ENCODE results near the gene PAX7.

Gene PAX7

DNA sequence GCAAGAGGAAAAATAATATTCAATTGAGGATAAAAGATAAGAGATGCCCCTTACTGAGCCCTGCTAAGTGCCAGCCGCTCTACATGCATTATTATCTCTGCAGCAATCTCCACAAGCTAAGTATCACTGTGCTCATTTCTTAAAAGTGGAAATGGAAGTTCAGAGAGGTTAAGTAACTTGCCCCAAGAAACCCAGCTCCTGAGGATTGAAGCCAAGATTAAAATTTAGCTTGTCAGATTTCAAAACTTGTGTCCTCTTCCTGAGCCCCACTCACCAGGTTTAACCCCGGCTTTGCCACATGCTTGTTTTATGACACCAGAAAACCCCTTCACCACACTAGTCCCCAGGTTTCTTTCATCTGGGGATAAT, 11.2 kb upstream of the PAX7 start:
- no peak for DNase-seq

GRCh38 chr1:18628511-18628910, 2.1 kb upstream of the PAX7 start:
- DNase-seq, result no peak

DNA sequence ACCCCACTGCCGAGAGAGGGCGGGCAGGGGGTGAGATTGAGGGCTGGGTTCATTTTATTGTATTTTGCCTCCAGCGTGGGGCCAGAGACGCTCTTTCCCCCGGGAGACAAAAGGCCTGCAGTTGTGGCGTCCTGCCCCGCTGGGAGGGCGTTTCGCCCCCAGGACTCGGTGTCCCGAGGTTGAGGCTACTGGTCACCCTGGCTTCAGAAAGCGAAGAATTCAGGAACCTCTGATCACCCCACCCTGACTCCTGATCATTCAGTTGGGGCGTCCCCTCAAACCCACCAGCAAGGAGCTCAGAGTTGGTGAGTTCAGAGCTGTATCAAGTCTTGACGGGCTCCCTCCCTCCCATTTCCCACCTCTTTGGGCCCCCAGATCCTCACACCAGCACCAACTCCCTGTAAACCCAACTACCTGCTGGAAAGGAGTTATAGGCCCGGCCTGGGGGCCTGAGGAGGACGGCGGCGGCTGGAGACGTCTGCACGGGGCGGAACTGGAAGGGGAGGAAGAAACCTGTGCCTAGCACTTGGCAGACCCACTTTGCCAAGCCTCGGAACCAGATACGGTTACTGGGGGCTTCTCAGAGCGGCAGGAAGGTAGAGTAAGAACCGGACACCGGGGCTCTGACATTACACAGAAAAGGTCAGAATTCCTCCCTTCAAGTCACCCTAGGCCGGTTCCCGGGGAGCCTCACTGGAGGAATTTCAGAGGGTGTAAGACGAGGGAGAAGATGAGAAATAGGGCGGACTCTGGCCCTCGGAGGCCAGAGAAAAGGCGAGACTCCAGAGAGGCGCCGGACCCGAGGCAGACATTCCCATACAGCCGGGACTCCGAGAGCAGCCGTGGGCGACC, 761 bp upstream of the PAX7 start:
- DNase-seq, result no peak

DNA sequence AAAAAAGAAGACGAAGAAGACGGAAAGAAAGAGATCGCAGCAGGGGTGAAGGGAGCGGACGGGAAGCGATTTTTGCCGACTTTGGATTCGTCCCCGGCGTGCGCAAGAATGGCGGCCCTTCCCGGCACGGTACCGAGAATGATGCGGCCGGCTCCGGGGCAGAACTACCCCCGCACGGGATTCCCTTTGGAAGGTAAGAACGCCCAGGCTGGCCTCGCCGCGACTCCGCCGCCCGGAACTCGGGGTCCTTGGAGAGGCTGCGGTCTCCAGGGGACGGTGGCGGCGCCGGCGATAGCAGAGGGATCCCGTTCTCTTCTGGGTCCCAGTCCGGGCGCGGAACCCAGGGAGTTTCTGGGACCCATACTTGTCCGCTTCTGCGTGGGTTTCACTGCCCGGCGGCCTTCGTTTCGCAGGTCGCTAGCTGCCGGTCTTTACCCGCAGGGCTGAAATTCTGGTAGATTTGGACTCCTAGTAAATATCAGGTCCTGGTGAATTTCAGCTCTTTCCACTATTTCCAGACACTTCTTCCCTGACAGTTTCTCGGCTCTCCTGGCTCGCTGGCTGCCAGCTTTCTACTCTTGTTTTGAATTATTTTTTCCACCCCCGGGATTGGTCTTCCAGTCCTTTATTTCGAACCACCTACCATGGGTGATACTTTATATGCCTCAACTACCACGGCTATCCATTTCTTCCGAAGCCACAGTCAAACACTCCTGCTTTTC, 1.0 kb downstream of the PAX7 start:
- no peak for DNase-seq

- DNase-seq, result no peak
These were observed 1.6 kb downstream of the PAX7 start for GRCh38 chr1:18632218-18632588.

DNA sequence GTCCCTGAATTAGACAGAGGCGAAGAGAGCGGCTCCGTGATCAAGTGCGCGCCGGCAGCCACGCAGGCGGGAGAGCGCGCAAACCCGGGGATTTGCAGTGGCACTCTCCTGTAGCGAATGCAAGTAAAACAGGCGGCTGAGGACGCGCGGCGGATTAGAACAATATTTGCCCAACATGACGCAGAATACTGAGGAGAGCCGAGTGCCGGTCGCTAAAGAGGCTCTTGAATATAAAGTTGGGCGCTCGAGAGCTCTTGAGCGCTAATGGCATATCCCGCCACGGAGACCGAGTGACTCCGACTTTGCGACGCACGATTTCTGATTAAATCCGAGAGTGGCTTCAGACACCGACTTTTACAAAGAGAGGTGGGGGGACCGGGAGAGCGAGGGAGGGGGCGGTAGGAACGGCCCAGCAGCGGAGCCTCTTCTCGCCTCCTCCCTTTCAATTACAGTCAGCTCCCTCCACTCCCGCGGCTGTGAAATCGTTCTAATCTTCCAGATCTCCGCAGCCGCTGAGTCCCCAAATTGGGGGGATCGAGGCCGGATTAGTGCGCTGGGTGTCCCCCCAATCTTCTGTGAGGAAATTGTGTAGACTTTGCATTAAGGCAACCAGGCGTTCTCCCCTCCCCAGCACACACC, 2.3 kb downstream of the PAX7 start:
- DNase-seq, result no peak

DNA sequence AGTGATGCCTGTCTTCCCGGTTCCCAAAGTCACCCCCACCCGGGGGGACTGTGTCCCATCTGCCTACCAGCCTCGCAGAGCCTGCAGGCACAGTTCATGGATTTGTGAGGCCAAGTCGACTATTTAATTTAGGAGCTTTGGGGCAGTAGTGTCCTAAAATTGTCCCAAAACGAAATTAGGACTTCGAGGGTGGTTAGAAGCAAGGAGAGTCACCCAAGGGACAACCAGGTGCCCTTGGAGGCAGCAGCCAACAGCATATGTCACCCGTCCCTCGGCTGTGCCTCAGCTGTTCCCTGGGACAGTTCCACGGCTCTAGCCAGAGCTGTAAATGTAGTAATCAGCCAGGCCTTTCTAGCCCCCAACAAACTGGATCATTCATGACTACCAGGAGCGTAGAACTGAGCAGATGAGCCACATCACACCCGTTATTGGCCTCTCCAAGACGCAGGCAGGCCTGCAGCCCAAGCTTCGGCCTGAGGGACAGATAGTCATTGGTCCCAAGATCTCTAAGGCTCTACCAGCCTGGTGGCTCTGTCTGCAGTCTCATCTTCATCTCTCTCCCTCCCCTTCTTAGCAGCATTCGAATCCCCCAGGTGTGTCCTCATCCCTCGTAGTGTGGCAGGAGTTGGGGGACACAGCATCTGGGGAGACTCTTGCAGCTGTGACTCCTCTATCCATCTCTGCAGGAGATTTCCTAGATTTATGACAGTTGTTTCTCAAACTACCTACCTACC, 2.9 kb downstream of the PAX7 start:
- DNase-seq, result no peak

DNA sequence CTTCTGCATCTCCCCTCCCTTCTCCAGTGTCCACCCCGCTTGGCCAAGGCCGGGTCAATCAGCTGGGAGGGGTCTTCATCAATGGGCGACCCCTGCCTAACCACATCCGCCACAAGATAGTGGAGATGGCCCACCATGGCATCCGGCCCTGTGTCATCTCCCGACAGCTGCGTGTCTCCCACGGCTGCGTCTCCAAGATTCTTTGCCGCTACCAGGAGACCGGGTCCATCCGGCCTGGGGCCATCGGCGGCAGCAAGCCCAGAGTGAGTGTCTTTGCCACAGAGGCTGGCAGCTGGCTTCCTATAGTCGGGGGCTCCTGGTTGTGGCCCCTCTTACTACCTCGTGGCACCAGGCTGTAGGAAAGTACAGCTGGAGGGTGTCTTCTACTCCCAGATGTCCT, 3.6 kb downstream of the PAX7 start:
- no peak for DNase-seq

- no peak for DNase-seq
These were observed 4.5 kb downstream of the PAX7 start for GRCh38 chr1:18635070-18635577.

- DNase-seq, result no peak
These were observed 5.4 kb downstream of the PAX7 start for GRCh38 chr1:18635891-18636595.

- no peak for DNase-seq
These were observed 6.2 kb downstream of the PAX7 start for GRCh38 chr1:18636596-18637508.

- no peak for DNase-seq
These were observed 6.9 kb downstream of the PAX7 start for GRCh38 chr1:18637511-18637960.

- DNase-seq, result no peak
These were observed 7.6 kb downstream of the PAX7 start for GRCh38 chr1:18637962-18638834.

DNA sequence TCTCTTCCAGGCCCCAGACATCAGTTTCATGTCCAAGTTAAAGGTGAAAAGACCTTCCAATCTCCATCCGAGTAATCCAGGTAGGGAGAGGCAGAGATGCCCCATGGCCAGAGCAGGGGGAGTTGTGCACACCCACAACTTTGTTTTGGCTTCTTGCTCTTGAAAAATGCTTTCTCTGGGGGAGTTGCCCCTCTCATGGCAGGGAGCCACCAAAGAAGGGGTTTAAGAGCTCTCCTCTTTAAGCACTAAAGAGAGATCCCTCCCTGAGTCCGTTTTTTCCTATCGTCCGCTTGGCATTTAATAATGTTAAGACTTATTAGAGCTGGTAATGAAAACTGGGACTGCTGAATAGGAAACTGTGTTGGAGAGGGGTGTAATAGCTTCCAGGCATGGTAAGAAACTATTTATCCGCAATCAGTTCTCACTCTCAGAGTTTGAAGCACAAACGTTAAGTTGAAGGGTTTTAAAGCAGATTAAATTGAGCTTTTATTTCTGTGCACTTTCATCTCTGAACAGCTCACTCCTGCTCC, 8.3 kb downstream of the PAX7 start:
- no peak for DNase-seq

- DNase-seq, result no peak
These were observed 8.9 kb downstream of the PAX7 start for GRCh38 chr1:18639368-18640055.

- no peak for DNase-seq
These were observed 9.8 kb downstream of the PAX7 start for GRCh38 chr1:18640228-18641004.

GRCh38 chr1:18641005-18641941, 10.6 kb downstream of the PAX7 start:
- DNase-seq, result no peak
